ENCODE results near the gene UNKL.
A peak's percentile ranks its signal among the peaks of the same experiment; 100 is the strongest.

- no peak for TF ChIP-seq POLR2AphosphoS5 (IDR thresholded peaks at IDR 0.05)
- peak in 1 of 4 experiments; percentile 13 for TF ChIP-seq CTCF (IDR thresholded peaks at IDR 0.05)
- no peak for TF ChIP-seq POLR2A (IDR thresholded peaks at IDR 0.05)
Observed at GRCh38 chr16:1428511-1428910, 14.0 kb upstream of the UNKL start.
